ENCODE results near the gene SLIT3. TPM values are rescaled to one million over a fixed set of nuclear protein-coding genes. Genes with fewer than 3 reads are reported as not detected.

Gene SLIT3
- total RNA-seq, 6 donors from 2014 or later, result 10.8 to 57.3 (median 32.2) TPM

DNA sequence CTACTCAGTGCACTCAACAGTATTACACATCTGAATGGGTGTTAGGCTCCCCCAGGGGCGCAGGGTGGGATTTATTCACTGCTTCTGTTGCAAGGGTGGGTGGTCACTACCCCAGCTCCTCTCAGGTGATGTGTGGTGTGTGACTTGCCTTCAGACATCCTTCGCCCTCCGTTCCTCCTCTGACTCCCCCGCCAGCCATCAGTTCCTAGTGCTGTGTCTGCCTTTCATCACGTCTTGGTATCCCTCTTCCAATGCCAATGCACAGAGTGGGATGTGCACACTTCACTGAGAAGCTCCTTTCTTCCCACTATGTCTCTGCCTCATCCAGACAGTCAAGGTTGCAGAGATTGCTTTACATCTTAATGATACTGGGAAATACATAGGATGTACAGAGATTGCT, 79.4 kb downstream of the SLIT3 start:
- no peaks in the 10 kb centered on the region for H3K4me1 ChIP-seq
- no peak for DNase-seq
- no peak for ATAC-seq (ENCODE audit: low FRiP score in 2 of 2)
- 86 to 88% methylated on average over 5 of the region's 5 CpGs for WGBS, 2 donors
- no peak overlapping the region for H3K4me3 ChIP-seq
- no peak overlapping the region for H3K27ac ChIP-seq
- TF ChIP-seq POLR2AphosphoS5 (IDR thresholded peaks at IDR 0.05) (no peak), EP300 (IDR thresholded peaks at IDR 0.05) (no peak), POLR2A (IDR thresholded peaks at IDR 0.05) (no peak)
- TF ChIP-seq, protein P1, sequence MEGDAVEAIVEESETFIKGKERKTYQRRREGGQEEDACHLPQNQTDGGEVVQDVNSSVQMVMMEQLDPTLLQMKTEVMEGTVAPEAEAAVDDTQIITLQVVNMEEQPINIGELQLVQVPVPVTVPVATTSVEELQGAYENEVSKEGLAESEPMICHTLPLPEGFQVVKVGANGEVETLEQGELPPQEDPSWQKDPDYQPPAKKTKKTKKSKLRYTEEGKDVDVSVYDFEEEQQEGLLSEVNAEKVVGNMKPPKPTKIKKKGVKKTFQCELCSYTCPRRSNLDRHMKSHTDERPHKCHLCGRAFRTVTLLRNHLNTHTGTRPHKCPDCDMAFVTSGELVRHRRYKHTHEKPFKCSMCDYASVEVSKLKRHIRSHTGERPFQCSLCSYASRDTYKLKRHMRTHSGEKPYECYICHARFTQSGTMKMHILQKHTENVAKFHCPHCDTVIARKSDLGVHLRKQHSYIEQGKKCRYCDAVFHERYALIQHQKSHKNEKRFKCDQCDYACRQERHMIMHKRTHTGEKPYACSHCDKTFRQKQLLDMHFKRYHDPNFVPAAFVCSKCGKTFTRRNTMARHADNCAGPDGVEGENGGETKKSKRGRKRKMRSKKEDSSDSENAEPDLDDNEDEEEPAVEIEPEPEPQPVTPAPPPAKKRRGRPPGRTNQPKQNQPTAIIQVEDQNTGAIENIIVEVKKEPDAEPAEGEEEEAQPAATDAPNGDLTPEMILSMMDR (IDR thresholded peaks at IDR 0.05), result no peak
- no peaks in the 10 kb centered on the region for H3K9me3 ChIP-seq
- no peaks in the 10 kb centered on the region for H3K27me3 ChIP-seq
- no peaks in the 10 kb centered on the region for H3K36me3 ChIP-seq

DNA sequence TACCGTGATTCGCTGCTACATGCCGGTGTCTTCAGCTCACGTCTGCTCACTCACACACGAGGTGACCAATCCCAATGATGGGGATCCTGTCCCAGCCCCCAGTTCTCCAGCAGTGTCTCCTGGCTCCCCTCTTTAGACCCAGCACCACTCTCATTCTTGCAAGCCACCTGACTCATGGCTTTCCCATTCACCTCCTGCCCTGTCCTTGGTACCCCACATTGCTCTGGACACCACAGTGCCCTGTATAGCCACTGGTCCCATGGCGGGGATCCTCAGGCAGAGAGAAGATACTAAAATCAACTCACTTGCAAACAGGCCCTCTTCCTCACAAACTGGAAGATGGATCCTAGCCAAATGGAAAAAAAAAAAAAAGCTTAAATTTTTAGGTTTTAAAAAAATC, 81.0 kb downstream of the SLIT3 start:
- Histone ChIP-seq H3K27ac (no peak overlapping the region), H3K4me1 (no peaks in the 10 kb centered on the region), H3K4me3 (no peak overlapping the region), H3K9me3 (no peaks in the 10 kb centered on the region), H3K27me3 (no peaks in the 10 kb centered on the region), H3K36me3 (no peaks in the 10 kb centered on the region)
- no peak for TF ChIP-seq EP300 (IDR thresholded peaks at IDR 0.05)
- TF ChIP-seq, protein P1 (IDR thresholded peaks at IDR 0.05), result no peak
- no peak for TF ChIP-seq POLR2A (IDR thresholded peaks at IDR 0.05)
- TF ChIP-seq POLR2AphosphoS5 (IDR thresholded peaks at IDR 0.05), result no peak
- 93 to 95% methylated on average over 6 of the region's 6 CpGs for WGBS, 2 donors
- no peak for DNase-seq
- no peak for ATAC-seq (ENCODE audit: low FRiP score in 2 of 2)

DNA sequence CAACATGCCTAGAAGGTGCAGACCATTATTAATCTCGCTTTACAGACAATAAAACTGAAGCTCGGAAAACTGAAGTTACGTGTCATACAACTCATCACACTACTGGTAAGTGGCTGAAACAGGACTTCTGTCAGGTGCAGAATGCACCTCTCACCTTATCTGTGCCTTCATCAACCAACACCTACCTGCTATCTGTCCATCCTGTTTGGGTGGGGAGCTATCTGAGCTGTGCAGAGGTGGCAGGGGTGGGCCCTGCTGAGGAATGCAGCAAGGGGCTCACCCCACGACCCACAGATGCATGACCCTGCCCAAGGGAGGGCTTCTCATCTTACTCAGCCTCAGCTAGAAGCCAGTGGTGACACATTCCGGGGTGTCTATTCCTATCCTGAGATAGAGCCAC, 81.6 kb downstream of the SLIT3 start:
- ATAC-seq (ENCODE audit: low FRiP score in 2 of 2) (peak in 1 of 2 donors; percentile 34), DNase-seq (no peak)
- TF ChIP-seq EP300 (IDR thresholded peaks at IDR 0.05) (no peak), POLR2A (IDR thresholded peaks at IDR 0.05) (no peak), POLR2AphosphoS5 (IDR thresholded peaks at IDR 0.05) (no peak)
- TF ChIP-seq, protein P1 (IDR thresholded peaks at IDR 0.05), result no peak
- 63 to 78% methylated on average over 4 to 5 of the region's 5 CpGs for WGBS, 2 donors
- H3K9me3 ChIP-seq, result no peaks in the 10 kb centered on the region
- no peaks in the 10 kb centered on the region for H3K27me3 ChIP-seq
- H3K4me1 ChIP-seq, result no peaks in the 10 kb centered on the region
- no peak overlapping the region for H3K27ac ChIP-seq
- no peak overlapping the region for H3K4me3 ChIP-seq
- H3K36me3 ChIP-seq, result no peaks in the 10 kb centered on the region

DNA sequence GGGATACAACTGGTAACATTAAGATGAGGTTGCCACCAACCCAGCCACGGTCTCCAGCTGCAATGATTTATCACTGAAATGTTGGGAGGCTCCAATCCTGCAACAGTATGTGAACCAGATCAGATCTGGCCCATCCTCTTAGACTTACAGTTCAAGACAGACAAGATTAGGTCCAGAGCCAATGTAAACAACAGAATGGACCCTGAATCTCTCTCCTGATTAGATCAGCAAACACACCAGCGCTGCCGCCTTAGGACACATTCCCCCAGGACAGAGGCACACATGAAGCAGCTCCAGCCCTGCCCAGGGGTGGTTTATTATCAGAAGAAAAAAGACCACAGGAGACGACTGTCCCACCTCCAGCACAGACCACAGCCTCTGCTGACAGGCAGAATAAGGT, 82.1 kb downstream of the SLIT3 start:
- ATAC-seq (ENCODE audit: low FRiP score in 2 of 2) (no peak), DNase-seq (no peak)
- no peaks in the 10 kb centered on the region for H3K27me3 ChIP-seq
- no peaks in the 10 kb centered on the region for H3K4me1 ChIP-seq
- no peak for TF ChIP-seq POLR2A (IDR thresholded peaks at IDR 0.05)
- H3K9me3 ChIP-seq, result no peaks in the 10 kb centered on the region
- no peak overlapping the region for H3K27ac ChIP-seq
- 24 to 34% methylated on average over 4 of the region's 4 CpGs for WGBS, 2 donors
- H3K36me3 ChIP-seq, result no peaks in the 10 kb centered on the region
- H3K4me3 ChIP-seq, result no peak overlapping the region

DNA sequence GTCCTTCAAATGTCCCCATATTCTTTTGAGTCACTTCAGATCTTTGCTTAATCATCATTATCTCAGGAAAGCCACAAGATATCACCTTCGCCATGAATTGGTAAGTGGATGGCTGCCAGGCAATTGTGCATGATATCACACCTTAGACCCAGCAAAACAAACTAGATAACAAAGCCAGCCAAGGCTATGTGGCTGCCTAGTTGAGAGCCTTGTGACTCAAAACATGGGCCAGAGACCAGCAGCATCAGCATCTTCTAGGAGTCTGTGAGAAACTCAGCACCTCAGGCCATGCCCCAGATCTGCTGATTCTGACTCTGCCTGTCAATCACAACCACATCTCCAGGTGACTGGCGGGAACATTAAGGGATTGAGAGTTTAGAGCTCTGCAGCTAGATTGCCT, 82.8 kb downstream of the SLIT3 start:
- WGBS, 2 donors, result 85 to 87% methylated on average over 2 of the region's 2 CpGs
- Histone ChIP-seq H3K36me3 (no peaks in the 10 kb centered on the region), H3K4me1 (no peaks in the 10 kb centered on the region), H3K27ac (no peak overlapping the region), H3K27me3 (no peaks in the 10 kb centered on the region), H3K9me3 (no peaks in the 10 kb centered on the region), H3K4me3 (no peak overlapping the region)
- DNase-seq (no peak), ATAC-seq (ENCODE audit: low FRiP score in 2 of 2) (no peak)
- TF ChIP-seq POLR2AphosphoS5 (IDR thresholded peaks at IDR 0.05), result no peak
- no peak for TF ChIP-seq POLR2A (IDR thresholded peaks at IDR 0.05)
- TF ChIP-seq EP300 (IDR thresholded peaks at IDR 0.05), result no peak

DNA sequence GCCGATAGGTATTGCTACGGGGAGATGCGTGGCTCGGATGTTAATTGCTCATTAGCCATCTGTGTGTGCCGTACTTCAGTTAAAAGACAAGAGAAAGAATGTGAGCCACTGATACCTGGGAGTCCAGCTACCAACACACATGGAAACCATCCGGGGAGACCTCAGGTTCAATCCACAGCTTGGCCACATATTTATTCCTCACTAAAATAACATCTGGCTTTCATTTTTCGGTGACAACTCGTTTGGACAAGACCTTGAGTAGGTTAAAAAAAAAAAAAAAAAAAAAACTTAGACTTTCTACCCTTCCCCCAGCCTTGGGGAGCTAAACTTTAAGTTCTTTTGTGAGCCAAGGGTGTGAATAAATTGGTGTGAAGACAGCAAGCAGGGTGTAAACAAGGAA, 84.1 kb downstream of the SLIT3 start:
- Histone ChIP-seq H3K27me3 (no peaks in the 10 kb centered on the region), H3K36me3 (no peaks in the 10 kb centered on the region), H3K4me3 (no peak overlapping the region), H3K4me1 (no peaks in the 10 kb centered on the region), H3K27ac (no peak overlapping the region), H3K9me3 (no peaks in the 10 kb centered on the region)
- TF ChIP-seq EP300 (IDR thresholded peaks at IDR 0.05) (no peak), POLR2AphosphoS5 (IDR thresholded peaks at IDR 0.05) (no peak), POLR2A (IDR thresholded peaks at IDR 0.05) (no peak)
- TF ChIP-seq, protein P1 (IDR thresholded peaks at IDR 0.05), result no peak
- DNase-seq, result no peak
- 71 to 76% methylated on average over 8 of the region's 8 CpGs for WGBS, 2 donors
- no peak for ATAC-seq (ENCODE audit: low FRiP score in 2 of 2)
